ENCODE data around the gene LRFN2. TPM values are rescaled to one million over a fixed set of nuclear protein-coding genes. Genes with fewer than 3 reads are reported as not detected.

Gene LRFN2
- total and polyA plus RNA-seq, 2 donors = 0.11 to 0.38 TPM

- WGBS = 78% methylated on average over 7 of the region's 7 CpGs
- Histone ChIP-seq H3K27ac (ENCODE audit: low read depth in 1 of 2, low read length in 1 of 2) (no peak overlapping the region), H3K9me3 (ENCODE audit: control insufficient read depth in 2 of 2, insufficient read depth in 1 of 2, low read length in 1 of 2) (no peaks in the 10 kb centered on the region), H3K4me3 (ENCODE audit: low read length in 2 of 2) (no peak overlapping the region), H3K36me3 (ENCODE audit: control insufficient read depth in 2 of 2, insufficient read depth in 2 of 2, low read length in 1 of 2) (no peaks in the 10 kb centered on the region), H3K27me3 (ENCODE audit: control insufficient read depth in 2 of 2, insufficient read depth in 1 of 2, low read length in 1 of 2) (no peaks in the 10 kb centered on the region), H3K4me1 (ENCODE audit: control insufficient read depth in 2 of 2, insufficient read depth in 2 of 2, low read length in 2 of 2) (no peaks in the 10 kb centered on the region)
- no peak for DNase-seq (ENCODE audit: low read depth in 6 of 9, low spot score in 9 of 9)
These were observed 148.0 kb downstream of the LRFN2 start for GRCh38 chr6:40439026-40439800.

GRCh38 chr6:40438246-40438887 is 148.8 kb downstream of the LRFN2 start:
- whole genome bisulfite sequencing = 62% methylated on average over 6 of the region's 6 CpGs
- DNase-seq (ENCODE audit: low read depth in 6 of 9, low spot score in 9 of 9) = no peak
- Histone ChIP-seq H3K9me3 (ENCODE audit: control insufficient read depth in 2 of 2, insufficient read depth in 1 of 2, low read length in 1 of 2) (no peaks in the 10 kb centered on the region), H3K4me1 (ENCODE audit: control insufficient read depth in 2 of 2, insufficient read depth in 2 of 2, low read length in 2 of 2) (no peaks in the 10 kb centered on the region), H3K27ac (ENCODE audit: low read depth in 1 of 2, low read length in 1 of 2) (no peak overlapping the region), H3K36me3 (ENCODE audit: control insufficient read depth in 2 of 2, insufficient read depth in 2 of 2, low read length in 1 of 2) (no peaks in the 10 kb centered on the region), H3K4me3 (ENCODE audit: low read length in 2 of 2) (no peak overlapping the region), H3K27me3 (ENCODE audit: control insufficient read depth in 2 of 2, insufficient read depth in 1 of 2, low read length in 1 of 2) (no peaks in the 10 kb centered on the region)

- WGBS = over 99% methylated on average over 2 of the region's 2 CpGs
- H3K4me3 ChIP-seq (ENCODE audit: low read length in 2 of 2) = no peak overlapping the region
- no peak for DNase-seq (ENCODE audit: low read depth in 6 of 9, low spot score in 9 of 9)
- no peaks in the 10 kb centered on the region for H3K36me3 ChIP-seq (ENCODE audit: control insufficient read depth in 2 of 2, insufficient read depth in 2 of 2, low read length in 1 of 2)
- H3K4me1 ChIP-seq (ENCODE audit: control insufficient read depth in 2 of 2, insufficient read depth in 2 of 2, low read length in 2 of 2) = no peaks in the 10 kb centered on the region
- H3K27ac ChIP-seq (ENCODE audit: low read depth in 1 of 2, low read length in 1 of 2) = no peak overlapping the region
- H3K9me3 ChIP-seq (ENCODE audit: control insufficient read depth in 2 of 2, insufficient read depth in 1 of 2, low read length in 1 of 2) = peaks cover 0 to 4% of the 10 kb centered on the region in 2 donors
- H3K27me3 ChIP-seq (ENCODE audit: control insufficient read depth in 2 of 2, insufficient read depth in 1 of 2, low read length in 1 of 2) = no peaks in the 10 kb centered on the region
These were observed 149.5 kb downstream of the LRFN2 start for GRCh38 chr6:40437631-40438030.

GRCh38 chr6:40436685-40437604 is 150.2 kb downstream of the LRFN2 start:
- 66% methylated on average over 8 of the region's 8 CpGs for WGBS

GRCh38 chr6:40432982-40433381 is 154.2 kb downstream of the LRFN2 start:
- no peak for DNase-seq (ENCODE audit: low read depth in 6 of 9, low spot score in 9 of 9)
- Histone ChIP-seq H3K27me3 (ENCODE audit: control insufficient read depth in 2 of 2, insufficient read depth in 1 of 2, low read length in 1 of 2) (no peaks in the 10 kb centered on the region), H3K4me3 (ENCODE audit: low read length in 2 of 2) (no peak overlapping the region), H3K9me3 (ENCODE audit: control insufficient read depth in 2 of 2, insufficient read depth in 1 of 2, low read length in 1 of 2) (peaks cover 0 to 5% of the 10 kb centered on the region in 2 donors), H3K4me1 (ENCODE audit: control insufficient read depth in 2 of 2, insufficient read depth in 2 of 2, low read length in 2 of 2) (no peaks in the 10 kb centered on the region), H3K36me3 (ENCODE audit: control insufficient read depth in 2 of 2, insufficient read depth in 2 of 2, low read length in 1 of 2) (no peaks in the 10 kb centered on the region), H3K27ac (ENCODE audit: low read depth in 1 of 2, low read length in 1 of 2) (no peak overlapping the region)
- WGBS = 89% methylated on average over 6 of the region's 6 CpGs

More at GRCh38 chr6:40436685-40437604, 150.2 kb downstream of the LRFN2 start:
- Histone ChIP-seq H3K36me3 (ENCODE audit: control insufficient read depth in 2 of 2, insufficient read depth in 2 of 2, low read length in 1 of 2) (no peaks in the 10 kb centered on the region), H3K4me3 (ENCODE audit: low read length in 2 of 2) (no peak overlapping the region), H3K9me3 (ENCODE audit: control insufficient read depth in 2 of 2, insufficient read depth in 1 of 2, low read length in 1 of 2) (peaks cover 0 to 5% of the 10 kb centered on the region in 2 donors), H3K27ac (ENCODE audit: low read depth in 1 of 2, low read length in 1 of 2) (no peak overlapping the region), H3K4me1 (ENCODE audit: control insufficient read depth in 2 of 2, insufficient read depth in 2 of 2, low read length in 2 of 2) (no peaks in the 10 kb centered on the region), H3K27me3 (ENCODE audit: control insufficient read depth in 2 of 2, insufficient read depth in 1 of 2, low read length in 1 of 2) (no peaks in the 10 kb centered on the region)
- no peak for DNase-seq (ENCODE audit: low read depth in 6 of 9, low spot score in 9 of 9)

- peaks cover 0 to 5% of the 10 kb centered on the region in 2 donors for H3K9me3 ChIP-seq (ENCODE audit: control insufficient read depth in 2 of 2, insufficient read depth in 1 of 2, low read length in 1 of 2)
- H3K27me3 ChIP-seq (ENCODE audit: control insufficient read depth in 2 of 2, insufficient read depth in 1 of 2, low read length in 1 of 2) = no peaks in the 10 kb centered on the region
- H3K36me3 ChIP-seq (ENCODE audit: control insufficient read depth in 2 of 2, insufficient read depth in 2 of 2, low read length in 1 of 2) = no peaks in the 10 kb centered on the region
- no peak overlapping the region for H3K27ac ChIP-seq (ENCODE audit: low read depth in 1 of 2, low read length in 1 of 2)
- WGBS = 96% methylated on average over 12 of the region's 12 CpGs
- no peak overlapping the region for H3K4me3 ChIP-seq (ENCODE audit: low read length in 2 of 2)
- H3K4me1 ChIP-seq (ENCODE audit: control insufficient read depth in 2 of 2, insufficient read depth in 2 of 2, low read length in 2 of 2) = no peaks in the 10 kb centered on the region
- DNase-seq (ENCODE audit: low read depth in 6 of 9, low spot score in 9 of 9) = no peak
These were observed 155.5 kb downstream of the LRFN2 start for GRCh38 chr6:40431706-40432105.

- H3K9me3 ChIP-seq (ENCODE audit: control insufficient read depth in 2 of 2, insufficient read depth in 1 of 2, low read length in 1 of 2) = no peaks in the 10 kb centered on the region
- 97% methylated on average over 3 of the region's 3 CpGs for WGBS
- no peak for DNase-seq (ENCODE audit: low read depth in 6 of 9, low spot score in 9 of 9)
- no peaks in the 10 kb centered on the region for H3K36me3 ChIP-seq (ENCODE audit: control insufficient read depth in 2 of 2, insufficient read depth in 2 of 2, low read length in 1 of 2)
- no peaks in the 10 kb centered on the region for H3K4me1 ChIP-seq (ENCODE audit: control insufficient read depth in 2 of 2, insufficient read depth in 2 of 2, low read length in 2 of 2)
- H3K27ac ChIP-seq (ENCODE audit: low read depth in 1 of 2, low read length in 1 of 2) = no peak overlapping the region
- H3K4me3 ChIP-seq (ENCODE audit: low read length in 2 of 2) = no peak overlapping the region
- no peaks in the 10 kb centered on the region for H3K27me3 ChIP-seq (ENCODE audit: control insufficient read depth in 2 of 2, insufficient read depth in 1 of 2, low read length in 1 of 2)
These were observed 160.0 kb downstream of the LRFN2 start for GRCh38 chr6:40427196-40427595.

- Histone ChIP-seq H3K27ac (ENCODE audit: low read depth in 1 of 2, low read length in 1 of 2) (no peak overlapping the region), H3K27me3 (ENCODE audit: control insufficient read depth in 2 of 2, insufficient read depth in 1 of 2, low read length in 1 of 2) (no peaks in the 10 kb centered on the region), H3K36me3 (ENCODE audit: control insufficient read depth in 2 of 2, insufficient read depth in 2 of 2, low read length in 1 of 2) (no peaks in the 10 kb centered on the region), H3K4me3 (ENCODE audit: low read length in 2 of 2) (no peak overlapping the region), H3K9me3 (ENCODE audit: control insufficient read depth in 2 of 2, insufficient read depth in 1 of 2, low read length in 1 of 2) (no peaks in the 10 kb centered on the region), H3K4me1 (ENCODE audit: control insufficient read depth in 2 of 2, insufficient read depth in 2 of 2, low read length in 2 of 2) (no peaks in the 10 kb centered on the region)
- no peak for DNase-seq (ENCODE audit: low read depth in 6 of 9, low spot score in 9 of 9)
- 95% methylated on average over 7 of the region's 7 CpGs for WGBS
These were observed 160.7 kb downstream of the LRFN2 start for GRCh38 chr6:40426346-40427066.
